Inferior parietal cortex (tissue), 1 donor: ENCODE measurements around the gene CRY1.

Source experiments
- DNase-seq: peaks from one replicate; pipeline ENCODE4 v3.0.0-alpha.2; 2016; ENCODE audit errors: extremely low spot score

The CRY1 gene

DNA sequence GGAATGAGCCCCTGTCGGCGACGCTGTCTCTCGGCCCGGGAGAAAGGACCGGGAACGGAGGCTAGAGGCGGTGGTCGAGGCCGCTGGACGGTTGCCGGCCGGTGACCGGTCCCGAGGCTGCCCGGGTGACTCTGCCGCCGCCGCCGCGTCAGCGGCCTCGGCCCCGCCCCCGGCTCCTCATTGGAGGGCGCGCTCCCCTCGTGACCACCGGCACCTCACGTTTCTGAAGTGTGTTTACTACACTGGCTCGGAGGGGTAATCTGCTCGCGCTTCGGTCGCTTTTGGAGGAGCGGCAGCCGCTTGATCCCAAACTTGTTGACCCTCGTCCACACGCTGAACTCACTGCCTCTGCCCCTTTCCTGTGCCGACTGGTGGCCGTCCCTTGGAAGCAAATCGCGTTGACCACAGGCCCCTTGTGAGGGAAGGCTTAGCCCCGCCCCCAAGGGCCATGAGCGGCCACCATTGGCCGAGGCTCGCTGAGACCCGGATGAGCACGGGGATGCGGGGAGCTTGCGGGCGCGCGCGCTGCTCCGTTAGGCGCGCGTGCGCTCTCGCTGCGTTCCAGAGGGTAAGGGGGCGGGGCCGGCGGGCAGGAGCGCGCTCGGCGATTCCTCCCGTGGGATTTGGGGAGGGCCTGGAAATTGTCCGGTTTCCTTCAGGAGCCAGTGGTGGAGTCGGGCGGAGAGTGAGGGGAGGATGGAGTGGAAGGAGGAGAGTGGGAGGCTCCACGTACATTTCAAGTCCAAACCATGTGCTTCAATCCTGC is at the start of gene CRY1:
CRY1 (minus strand) TSS at position 133 of the 766 bp plus-strand sequence. CDS start 588 bp downstream, outside the sequence.
- peak; percentile 98 for DNase-seq

GRCh38 chr12:107139787-107140186 is 46.4 kb upstream of the CRY1 start:
- DNase-seq, result no peak

- DNase-seq, result no peak
Observed at GRCh38 chr12:107138990-107139389, 45.6 kb upstream of the CRY1 start.

GRCh38 chr12:107135177-107135576 is 41.8 kb upstream of the CRY1 start:
- DNase-seq, result no peak

- DNase-seq, result no peak
Observed at GRCh38 chr12:107134558-107134957, 41.2 kb upstream of the CRY1 start.

- no peak for DNase-seq
Observed at GRCh38 chr12:107133462-107133861, 40.1 kb upstream of the CRY1 start.

- peak; percentile 86 for DNase-seq
Observed at GRCh38 chr12:107131832-107132616, 38.7 kb upstream of the CRY1 start.

DNA sequence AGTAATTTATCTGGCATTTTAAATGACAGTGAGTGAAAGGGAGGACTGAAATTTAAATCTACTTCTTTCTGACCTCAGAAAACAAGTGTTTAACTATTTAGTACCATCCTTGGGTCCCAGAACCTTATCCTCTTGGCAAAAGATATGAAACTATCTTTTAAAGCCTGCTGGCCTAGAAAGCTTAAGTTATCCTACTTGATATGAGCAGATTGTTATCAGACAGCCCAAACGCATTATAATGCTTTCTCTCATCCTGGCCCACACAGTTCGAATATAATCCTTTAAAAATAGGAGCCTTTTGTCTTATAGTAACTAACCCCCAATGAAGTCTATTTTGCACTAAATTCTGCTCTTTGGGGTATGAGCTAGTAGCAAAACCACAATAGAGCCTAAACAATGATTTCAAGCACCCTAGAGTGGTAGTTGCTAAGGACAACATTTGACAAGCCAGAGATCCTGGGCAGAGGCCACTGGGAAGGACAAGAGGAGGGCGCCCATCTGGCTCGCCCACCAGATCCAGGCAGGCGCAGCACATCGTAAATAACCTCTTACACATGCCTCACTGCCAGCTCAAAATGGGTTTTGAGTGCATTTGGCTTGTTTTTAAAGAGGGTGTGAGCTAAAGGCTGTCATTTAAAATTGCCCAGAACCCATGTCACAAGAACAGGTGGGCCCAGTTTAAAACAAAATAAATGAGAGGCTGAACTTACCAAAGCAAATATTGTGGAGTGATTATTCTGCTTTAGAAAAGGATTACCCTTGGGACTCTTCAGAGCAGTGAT is 37.7 kb upstream of the CRY1 start:
- no peak for DNase-seq

GRCh38 chr12:107129315-107129930 is 36.1 kb upstream of the CRY1 start:
- no peak for DNase-seq

DNA sequence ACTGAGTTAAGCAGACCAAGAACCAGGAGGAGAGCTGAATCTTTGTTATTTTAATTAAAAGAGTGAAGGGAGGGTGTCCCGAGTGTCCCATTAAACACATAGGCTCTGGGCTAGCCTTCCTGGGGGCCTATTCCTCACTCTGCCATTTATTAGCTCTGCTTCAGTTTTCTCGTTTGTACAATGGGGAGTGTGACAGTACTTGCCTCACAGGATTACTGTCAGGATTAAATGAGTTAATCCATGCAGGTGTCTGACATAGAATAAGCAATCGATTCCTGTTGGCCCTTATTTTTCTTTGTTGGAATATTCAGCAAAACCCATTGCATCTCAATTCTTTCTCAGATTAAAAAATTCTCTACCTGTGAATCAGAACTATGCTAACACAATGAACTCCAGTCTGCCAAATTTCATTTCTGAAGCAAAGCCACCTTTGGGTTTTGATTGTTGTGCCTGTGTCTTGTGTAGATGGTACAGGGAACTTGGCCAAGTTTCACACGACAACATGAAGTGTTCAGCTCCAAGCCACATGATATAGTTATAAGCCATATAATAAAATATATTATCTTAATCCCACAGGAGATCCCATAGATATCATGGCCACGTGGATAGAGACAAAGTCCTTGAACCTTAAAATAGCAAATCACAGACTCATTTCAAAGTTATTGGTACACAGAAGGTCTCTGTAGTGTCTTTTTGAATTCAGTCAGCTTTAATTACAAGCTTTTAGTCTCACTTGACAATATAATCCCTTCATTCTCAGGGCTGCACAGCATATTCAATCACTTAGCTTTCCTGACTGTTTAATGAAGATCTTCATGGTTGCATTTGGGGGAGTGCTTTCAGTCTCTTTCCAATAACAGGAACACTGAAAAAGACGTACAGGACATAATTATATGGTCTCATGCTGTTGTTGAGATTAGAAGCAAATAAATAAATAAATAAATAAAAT is 34.4 kb upstream of the CRY1 start:
- DNase-seq, result no peak

DNA sequence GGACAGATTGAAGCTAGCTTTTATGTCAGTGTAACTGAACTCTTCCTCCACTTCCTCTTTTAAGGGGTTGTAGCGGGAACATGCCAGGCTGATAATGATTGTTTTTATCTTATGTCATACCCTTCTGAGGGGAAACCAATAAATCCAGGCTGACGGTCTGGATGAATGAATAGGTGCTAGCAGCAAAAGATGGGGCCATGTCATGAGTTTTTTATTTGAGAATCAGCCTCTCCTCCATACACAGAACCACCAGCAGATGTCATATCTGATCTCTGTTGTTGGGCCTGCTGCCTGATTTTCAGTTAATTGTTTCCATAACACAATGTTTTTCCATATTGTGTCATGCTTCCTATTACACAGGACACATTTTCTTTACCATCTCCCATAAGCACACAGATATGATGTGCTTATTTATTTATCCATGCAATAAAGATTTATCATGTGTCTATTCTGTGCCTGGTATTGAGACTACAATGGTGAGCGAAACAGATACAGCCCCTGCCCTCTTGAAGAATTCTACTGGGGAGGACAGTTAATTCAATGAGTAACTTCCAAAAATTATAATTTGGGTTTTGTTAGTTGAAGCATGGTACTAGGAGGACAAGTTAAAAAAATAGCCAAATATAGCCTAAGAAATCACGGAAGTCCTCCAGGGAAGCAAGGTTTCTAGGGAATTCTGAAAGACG is 33.6 kb upstream of the CRY1 start:
- DNase-seq, result no peak

DNA sequence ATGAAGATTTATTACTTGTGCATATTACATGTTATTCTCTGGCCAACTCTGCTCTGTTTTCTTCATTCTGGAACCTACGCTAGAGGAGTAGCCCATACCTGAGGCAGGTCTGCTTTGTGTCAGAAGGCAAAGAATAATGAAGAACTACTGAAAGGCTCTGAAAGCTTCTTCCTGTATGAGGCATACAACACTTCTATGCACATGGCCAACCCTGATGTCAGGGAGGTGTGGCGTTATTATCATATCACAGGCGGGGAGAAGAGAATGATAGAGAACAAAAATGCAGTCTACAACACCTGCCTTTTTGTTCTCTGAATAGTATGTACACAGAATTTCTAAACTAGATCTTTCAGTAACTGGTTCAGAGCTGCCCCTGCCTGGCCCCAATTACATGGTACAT is 32.5 kb upstream of the CRY1 start:
- DNase-seq, result no peak

GRCh38 chr12:107122452-107122958 is 29.2 kb upstream of the CRY1 start:
- no peak for DNase-seq

DNA sequence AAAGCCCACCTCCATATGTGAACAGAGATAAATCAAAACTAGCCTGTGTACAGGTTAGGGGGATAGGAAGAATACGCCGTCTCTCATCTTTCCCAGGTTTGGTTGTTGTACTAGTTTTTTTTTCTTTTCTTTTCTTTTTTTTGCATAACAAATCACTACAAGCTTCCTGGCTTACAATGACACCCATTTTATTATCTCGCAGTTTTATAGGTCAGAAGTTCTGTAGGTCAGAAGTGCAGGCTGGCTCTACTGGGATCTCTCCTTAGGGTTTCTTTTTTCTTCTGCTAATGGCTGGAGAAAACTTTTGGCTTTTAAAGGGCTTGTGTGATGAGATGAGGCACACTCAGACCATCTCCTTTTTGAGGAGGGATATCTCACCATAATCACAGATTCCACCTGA is 25.7 kb upstream of the CRY1 start:
- no peak for DNase-seq

- no peak for DNase-seq
Observed at GRCh38 chr12:107118624-107119023, 25.3 kb upstream of the CRY1 start.

GRCh38 chr12:107115119-107115518 is 21.8 kb upstream of the CRY1 start:
- no peak for DNase-seq

DNA sequence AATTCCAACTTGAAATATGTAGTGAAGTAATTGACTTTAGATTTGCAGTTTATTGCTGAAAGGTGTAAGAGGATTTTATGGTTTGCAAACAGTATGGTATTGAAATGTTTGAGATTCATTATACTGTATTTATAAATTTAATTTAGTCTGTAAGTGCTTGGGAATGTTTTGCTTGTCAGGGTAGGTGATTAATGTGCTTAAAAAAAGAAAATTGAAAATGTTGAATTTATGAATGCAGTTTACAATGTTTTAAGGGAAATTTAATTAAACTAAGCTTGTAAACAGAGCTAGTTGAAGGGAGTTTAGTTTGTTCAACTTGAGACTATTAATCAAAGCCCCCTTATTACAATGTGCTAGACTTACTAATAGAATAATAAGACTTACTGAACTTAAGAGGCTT is 18.0 kb upstream of the CRY1 start:
- DNase-seq, result no peak

- no peak for DNase-seq
Observed at GRCh38 chr12:107109726-107110719, 16.7 kb upstream of the CRY1 start.
